ENCODE measurements around the gene NPAS1. TPM values are rescaled to one million over a fixed set of nuclear protein-coding genes. Genes with fewer than 3 reads are reported as not detected.

Gene NPAS1
- total RNA-seq, 2 experiments from 2014 or later, result 3.4 to 8.4 TPM

GRCh38 chr19:47093841-47094240 lies 74.2 kb downstream of the NPAS1 start:
- ChIA-PET CTCF (ENCODE audit: unreplicated experiment) (no interaction called here), POLR2A (interaction anchor here (0.6 kb wide), 1 partner anchor 51 kb away, joined by 5 read pairs; no protein-coding TSS in a partner anchor)
- TF ChIP-seq, protein P1, sequence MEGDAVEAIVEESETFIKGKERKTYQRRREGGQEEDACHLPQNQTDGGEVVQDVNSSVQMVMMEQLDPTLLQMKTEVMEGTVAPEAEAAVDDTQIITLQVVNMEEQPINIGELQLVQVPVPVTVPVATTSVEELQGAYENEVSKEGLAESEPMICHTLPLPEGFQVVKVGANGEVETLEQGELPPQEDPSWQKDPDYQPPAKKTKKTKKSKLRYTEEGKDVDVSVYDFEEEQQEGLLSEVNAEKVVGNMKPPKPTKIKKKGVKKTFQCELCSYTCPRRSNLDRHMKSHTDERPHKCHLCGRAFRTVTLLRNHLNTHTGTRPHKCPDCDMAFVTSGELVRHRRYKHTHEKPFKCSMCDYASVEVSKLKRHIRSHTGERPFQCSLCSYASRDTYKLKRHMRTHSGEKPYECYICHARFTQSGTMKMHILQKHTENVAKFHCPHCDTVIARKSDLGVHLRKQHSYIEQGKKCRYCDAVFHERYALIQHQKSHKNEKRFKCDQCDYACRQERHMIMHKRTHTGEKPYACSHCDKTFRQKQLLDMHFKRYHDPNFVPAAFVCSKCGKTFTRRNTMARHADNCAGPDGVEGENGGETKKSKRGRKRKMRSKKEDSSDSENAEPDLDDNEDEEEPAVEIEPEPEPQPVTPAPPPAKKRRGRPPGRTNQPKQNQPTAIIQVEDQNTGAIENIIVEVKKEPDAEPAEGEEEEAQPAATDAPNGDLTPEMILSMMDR (conservative IDR thresholded peaks at IDR 0.05; ENCODE audit: low read length), result no peak
- TF ChIP-seq EZH2phosphoT487 (IDR thresholded peaks at IDR 0.05; ENCODE audit: borderline replicate concordance, low read depth, low read length), result no peak
- peaks cover 95% of the 10 kb centered on the region for H3K36me3 ChIP-seq (ENCODE audit: insufficient read depth, low read length)
- DNase-seq (ENCODE audit: low spot score), result no peak
- no peaks in the 10 kb centered on the region for H3K4me1 ChIP-seq (ENCODE audit: insufficient read depth, low read length, poor library complexity, severe bottlenecking)
- H3K4me2 ChIP-seq (ENCODE audit: low read length), result no peak overlapping the region
- intact Hi-C loops (cut with micrococcal nuclease; ENCODE audit: unreplicated experiment), result no loop called here
- BruUV-seq (replicated peaks), result TSS peak; percentile 28
- no peak overlapping the region for H2AFZ ChIP-seq (ENCODE audit: low read length)
- H3K4me3 ChIP-seq (ENCODE audit: low read depth, low read length, poor library complexity, severe bottlenecking), result no peak overlapping the region
- no peaks in the 10 kb centered on the region for H3K9me2 ChIP-seq (ENCODE audit: insufficient read depth, low read length)
- no peaks in the 10 kb centered on the region for H4K20me1 ChIP-seq (ENCODE audit: insufficient read depth, low read length)
- no peak overlapping the region for H3K27ac ChIP-seq (ENCODE audit: low read depth, low read length, poor library complexity, severe bottlenecking)
- H3K9me3 ChIP-seq (ENCODE audit: low read length), result no peaks in the 10 kb centered on the region
- peaks cover 41% of the 10 kb centered on the region for H3K79me2 ChIP-seq (ENCODE audit: insufficient read depth, low read depth, low read length)

DNA sequence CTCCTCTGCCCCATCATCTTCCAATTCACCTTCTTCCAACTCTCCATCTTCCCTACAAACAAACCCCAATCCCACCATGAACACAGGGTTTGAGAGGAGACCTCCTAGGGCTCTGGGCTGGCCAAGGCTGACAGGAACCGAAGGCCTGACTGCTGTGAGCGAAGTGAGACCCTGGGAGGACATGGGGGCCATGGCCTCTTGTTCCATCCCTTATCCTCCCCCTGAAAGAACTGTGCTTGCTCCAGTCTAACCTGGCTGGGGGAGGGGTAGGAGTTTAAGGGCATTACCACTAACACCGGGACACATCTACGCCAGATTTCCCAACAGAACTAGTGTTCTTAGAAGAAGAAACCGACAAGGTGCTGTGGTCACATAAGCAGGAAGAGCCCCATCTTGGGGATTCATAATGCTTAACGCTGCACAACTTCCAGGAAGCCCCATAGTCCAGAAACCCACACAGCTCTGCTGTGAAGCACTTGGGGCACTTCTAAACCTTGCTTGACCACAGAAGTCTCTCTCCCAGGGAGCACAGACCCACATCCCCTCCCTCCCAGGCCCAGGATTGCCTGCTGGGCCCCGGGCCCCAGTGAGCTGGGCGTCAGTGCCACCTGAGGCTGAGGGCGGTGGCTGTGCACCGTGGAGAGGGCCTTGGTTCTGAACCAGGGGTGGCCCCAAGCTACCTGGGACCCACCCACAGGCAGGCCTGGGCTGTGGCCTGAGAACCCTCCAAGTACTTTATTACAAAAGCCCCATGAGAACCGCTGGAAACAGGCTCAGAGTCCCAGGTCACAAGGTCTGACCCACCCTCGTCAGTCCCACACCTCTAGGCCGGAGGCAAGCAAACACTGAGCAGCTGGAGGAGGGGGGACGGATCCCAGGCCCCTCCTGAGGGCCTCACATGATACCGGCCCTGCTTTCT lies 75.2 kb downstream of the NPAS1 start:
- intact Hi-C loops (cut with micrococcal nuclease; ENCODE audit: unreplicated experiment), result no loop called here
- CTCF ChIA-PET (ENCODE audit: unreplicated experiment), result no interaction called here
- Histone ChIP-seq H2AFZ (ENCODE audit: low read length) (no peak overlapping the region), H3K9me3 (ENCODE audit: low read length) (no peaks in the 10 kb centered on the region), H3K36me3 (ENCODE audit: insufficient read depth, low read length) (peaks cover 89% of the 10 kb centered on the region), H3K79me2 (ENCODE audit: insufficient read depth, low read depth, low read length) (peaks cover 50% of the 10 kb centered on the region), H4K20me1 (ENCODE audit: insufficient read depth, low read length) (no peaks in the 10 kb centered on the region), H3K4me2 (ENCODE audit: low read length) (no peak overlapping the region), H3K9me2 (ENCODE audit: insufficient read depth, low read length) (no peaks in the 10 kb centered on the region), H3K4me3 (ENCODE audit: low read depth, low read length, poor library complexity, severe bottlenecking) (no peak overlapping the region), H3K27ac (ENCODE audit: low read depth, low read length, poor library complexity, severe bottlenecking) (no peak overlapping the region), H3K4me1 (ENCODE audit: insufficient read depth, low read length, poor library complexity, severe bottlenecking) (no peaks in the 10 kb centered on the region)
- POLR2A ChIA-PET, result no interaction called here
- no peak for TF ChIP-seq EZH2phosphoT487 (IDR thresholded peaks at IDR 0.05; ENCODE audit: borderline replicate concordance, low read depth, low read length)
- TF ChIP-seq, protein P1 (conservative IDR thresholded peaks at IDR 0.05; ENCODE audit: low read length), result no peak
- BruUV-seq (replicated peaks), result no TSS peak
- DNase-seq (ENCODE audit: low spot score), result no peak

Other genes with a start within 250 kb of the NPAS1 start
- 111 and 145 TPM in 2 replicates for gene SLC1A5, start 231.2 kb upstream of the NPAS1 start, total RNA-seq (2014; rRNA removed; shearing (Covaris generic))
- gene SLC1A5, start 231.2 kb upstream of the NPAS1 start, total RNA-seq (2022), result 161 and 167 TPM in 2 replicates
- 105 and 110 TPM in 2 replicates for gene AP2S1, start 169.0 kb upstream of the NPAS1 start, total RNA-seq (2014; rRNA removed; shearing (Covaris generic))
- gene AP2S1, start 169.0 kb upstream of the NPAS1 start, total RNA-seq (2022), result 79.3 and 88.2 TPM in 2 replicates
- 22.5 and 26.5 TPM in 2 replicates for gene ARHGAP35, start 158.8 kb upstream of the NPAS1 start, total RNA-seq (2014; rRNA removed; shearing (Covaris generic))
- 42.2 and 44.4 TPM in 2 replicates for gene ARHGAP35, start 158.8 kb upstream of the NPAS1 start, total RNA-seq (2022)
- gene TMEM160, start 28.8 kb downstream of the NPAS1 start, total RNA-seq (2014; rRNA removed; shearing (Covaris generic)), result 82.3 and 105 TPM in 2 replicates
- gene TMEM160, start 28.8 kb downstream of the NPAS1 start, total RNA-seq (2022), result 42.5 and 44.8 TPM in 2 replicates
- 16.6 and 23.0 TPM in 2 replicates for gene ZC3H4, start 93.9 kb downstream of the NPAS1 start, total RNA-seq (2014; rRNA removed; shearing (Covaris generic))
- gene ZC3H4, start 93.9 kb downstream of the NPAS1 start, total RNA-seq (2022), result 76.8 and 80.9 TPM in 2 replicates
- 165 and 185 TPM in 2 replicates for gene SAE1, start 111.0 kb downstream of the NPAS1 start, total RNA-seq (2014; rRNA removed; shearing (Covaris generic))
- gene SAE1, start 111.0 kb downstream of the NPAS1 start, total RNA-seq (2022), result 144 and 150 TPM in 2 replicates
- gene BBC3, start 211.4 kb downstream of the NPAS1 start, total RNA-seq (2014; rRNA removed; shearing (Covaris generic)), result 6.9 and 8.9 TPM in 2 replicates
- gene BBC3, start 211.4 kb downstream of the NPAS1 start, total RNA-seq (2022), result 10.5 and 13.2 TPM in 2 replicates
- gene CCDC9, start 236.7 kb downstream of the NPAS1 start, total RNA-seq (2014; rRNA removed; shearing (Covaris generic)), result 6.5 and 7.9 TPM in 2 replicates
- gene CCDC9, start 236.7 kb downstream of the NPAS1 start, total RNA-seq (2022), result 19.3 and 19.7 TPM in 2 replicates

All from OCI-LY7 (cell line).